ENCODE results near the gene KISS1.

KISS1 gene

GRCh38 chr1:204153667-204154066, 42.6 kb downstream of the KISS1 start:
- no peak for DNase-seq

GRCh38 chr1:204152310-204153044, 43.8 kb downstream of the KISS1 start:
- DNase-seq: no peak

GRCh38 chr1:204151552-204152309, 44.6 kb downstream of the KISS1 start, which contains the start of gene ETNK2:
TSS of gene ETNK2 (minus strand) at chr1:204152044. CDS start at chr1:204151852, 192 bp downstream.
- peak; percentile 68 for DNase-seq

- DNase-seq: peak; percentile 26
These were observed 45.4 kb downstream of the KISS1 start for GRCh38 chr1:204150702-204151551.

GRCh38 chr1:204149635-204150565, 46.4 kb downstream of the KISS1 start:
- DNase-seq: no peak

- no peak for DNase-seq
These were observed 47.2 kb downstream of the KISS1 start for GRCh38 chr1:204149107-204149506.

GRCh38 chr1:204147406-204148383, 48.6 kb downstream of the KISS1 start:
- no peak for DNase-seq

GRCh38 chr1:204146965-204147364, 49.3 kb downstream of the KISS1 start:
- no peak for DNase-seq

GRCh38 chr1:204146309-204146708, 50.0 kb downstream of the KISS1 start:
- DNase-seq: no peak

GRCh38 chr1:204145033-204145504, 51.2 kb downstream of the KISS1 start:
- no peak for DNase-seq

GRCh38 chr1:204143276-204144041, 52.8 kb downstream of the KISS1 start:
- no peak for DNase-seq

- no peak for DNase-seq
These were observed 54.0 kb downstream of the KISS1 start for GRCh38 chr1:204142032-204142974.

GRCh38 chr1:204141131-204141530, 55.2 kb downstream of the KISS1 start:
- no peak for DNase-seq

All from CD4-positive, alpha-beta T cell treated with Interleukin-6 for 4 hours (primary cell).